ENCODE data around the gene NRSN1.
"Not testable (repeated sequence)": the region's sequence is repeated elsewhere in the genome, so short reads cannot be mapped to it uniquely, and the experiment has no call there.

NRSN1 gene, protein sequence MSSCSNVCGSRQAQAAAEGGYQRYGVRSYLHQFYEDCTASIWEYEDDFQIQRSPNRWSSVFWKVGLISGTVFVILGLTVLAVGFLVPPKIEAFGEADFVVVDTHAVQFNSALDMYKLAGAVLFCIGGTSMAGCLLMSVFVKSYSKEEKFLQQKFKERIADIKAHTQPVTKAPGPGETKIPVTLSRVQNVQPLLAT

DNA sequence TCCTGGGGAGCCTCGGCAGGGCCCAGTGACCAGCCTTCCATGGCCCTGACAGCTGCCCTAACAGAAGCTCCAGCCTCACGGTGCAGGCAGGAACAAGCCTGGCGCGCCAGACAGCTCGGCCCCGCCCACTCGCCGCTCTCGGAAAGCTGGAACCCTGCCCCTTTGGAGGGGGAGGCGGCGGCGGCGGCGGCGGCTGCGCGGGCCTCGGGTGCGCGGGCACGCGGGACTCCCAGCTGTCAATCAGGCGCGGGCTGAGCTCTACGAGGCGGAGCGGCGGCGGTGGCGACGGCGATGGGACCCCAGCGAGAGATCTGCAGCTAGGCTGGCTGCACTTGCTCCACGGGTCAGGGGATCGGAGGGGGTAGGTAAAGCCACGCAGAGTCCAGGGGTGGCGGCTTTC is at the start of gene NRSN1:
Gene NRSN1 (plus strand): TSS at position 236 of the 400 bp plus-strand sequence. CDS start 8,113 bp downstream, outside the sequence.
- DNase-seq, result no peak

- DNase-seq, result no peak
Measured at GRCh38 chr6:24078200-24078599, 47.8 kb upstream of the NRSN1 start.

GRCh38 chr6:24079076-24079475 is 46.9 kb upstream of the NRSN1 start:
- DNase-seq, result no peak

DNA sequence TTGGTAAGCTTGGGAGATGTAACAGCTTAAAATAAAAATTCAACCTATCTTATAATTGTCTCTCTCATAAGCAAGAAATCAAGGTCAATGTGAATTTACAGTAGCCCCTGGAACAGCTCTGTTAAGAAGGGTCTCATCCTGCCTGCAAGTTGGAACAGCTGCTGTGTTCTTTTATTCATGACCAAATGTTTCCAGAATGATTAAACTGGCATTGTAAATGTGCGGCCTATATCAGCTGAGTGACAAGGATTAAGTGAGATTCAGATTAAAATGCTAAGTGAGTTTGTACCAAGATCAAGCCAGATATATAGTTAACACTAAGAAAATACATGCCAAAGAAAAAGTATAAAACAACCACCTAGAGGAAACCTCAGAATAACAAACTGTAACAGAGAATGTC is 45.3 kb upstream of the NRSN1 start:
- DNase-seq, result no peak

GRCh38 chr6:24089736-24090135 is 36.3 kb upstream of the NRSN1 start:
- no peak for DNase-seq

DNA sequence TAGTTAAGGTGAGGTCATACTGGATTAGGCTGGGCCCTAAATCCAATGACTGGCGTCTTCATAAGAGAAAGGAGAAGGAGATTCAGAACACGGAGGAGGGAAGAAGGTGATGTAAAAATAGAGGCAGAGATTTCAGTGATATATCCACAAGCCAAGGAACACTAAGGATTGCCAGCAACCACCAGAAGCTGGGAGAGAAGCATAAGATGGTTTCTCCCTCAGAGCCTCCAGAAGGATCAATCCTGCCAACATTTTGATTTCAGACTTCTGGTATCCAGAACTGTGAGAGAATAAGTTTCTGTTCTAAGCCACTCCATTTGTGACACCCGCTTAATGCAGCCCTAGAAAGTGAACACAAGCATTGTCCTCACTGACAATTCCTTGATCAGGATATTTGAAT is 33.6 kb upstream of the NRSN1 start:
- no peak for DNase-seq

DNA sequence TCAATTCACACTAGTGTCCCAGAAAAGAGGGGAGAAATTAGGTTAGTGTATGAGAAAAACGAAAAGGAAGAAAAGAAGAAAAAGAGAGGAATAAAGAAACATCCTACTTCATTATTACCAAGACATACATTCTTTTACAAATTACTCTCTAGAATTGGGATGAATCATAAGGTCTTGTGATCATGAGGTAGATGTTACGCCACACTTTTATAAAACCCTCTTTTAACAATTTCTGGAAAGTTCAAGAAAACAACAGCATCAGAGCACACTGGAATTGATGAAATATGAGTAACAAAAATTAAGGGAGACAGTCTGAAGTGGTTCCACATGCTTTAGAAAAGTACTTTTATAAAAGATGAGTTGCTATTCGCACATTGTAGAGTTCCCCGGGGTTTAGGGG is 32.6 kb upstream of the NRSN1 start:
- DNase-seq, result no peak

- no peak for DNase-seq
Measured at GRCh38 chr6:24099181-24099580, 26.8 kb upstream of the NRSN1 start.

DNA sequence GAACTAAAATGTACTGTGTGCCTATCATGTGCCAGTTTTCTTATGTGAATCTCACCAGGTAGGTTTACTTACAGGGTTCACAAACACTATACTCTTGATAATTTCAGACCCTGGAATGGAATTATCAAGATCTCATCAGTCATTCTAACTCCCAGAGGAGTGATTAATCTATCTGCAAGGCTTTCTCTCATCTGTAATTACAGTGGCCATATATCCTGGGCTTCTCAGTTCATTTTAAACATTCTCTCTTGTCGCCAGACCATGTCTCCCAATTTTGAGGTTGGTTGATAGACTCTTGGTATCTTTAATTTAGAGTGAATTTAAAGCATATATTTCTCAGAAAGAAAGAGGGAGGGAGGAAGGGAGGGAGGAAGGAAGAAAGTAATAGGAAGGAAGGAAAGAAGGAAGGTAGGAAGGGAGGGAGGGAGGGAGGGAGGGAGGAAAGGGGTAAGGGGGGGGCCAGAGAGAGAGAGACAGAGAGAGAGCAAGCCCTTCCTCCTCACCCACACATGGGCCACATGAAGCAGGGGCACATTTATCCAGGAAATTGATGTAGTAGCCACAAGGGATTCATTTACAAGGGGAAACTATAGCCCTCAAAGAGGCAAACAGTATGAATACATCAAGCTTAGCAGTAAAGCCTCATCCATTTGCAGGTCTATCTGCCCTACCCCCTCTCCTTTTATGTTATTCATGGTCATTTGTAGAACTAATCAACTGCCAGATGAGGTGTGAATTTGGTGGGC is 25.8 kb upstream of the NRSN1 start:
- DNase-seq, result no peak

DNA sequence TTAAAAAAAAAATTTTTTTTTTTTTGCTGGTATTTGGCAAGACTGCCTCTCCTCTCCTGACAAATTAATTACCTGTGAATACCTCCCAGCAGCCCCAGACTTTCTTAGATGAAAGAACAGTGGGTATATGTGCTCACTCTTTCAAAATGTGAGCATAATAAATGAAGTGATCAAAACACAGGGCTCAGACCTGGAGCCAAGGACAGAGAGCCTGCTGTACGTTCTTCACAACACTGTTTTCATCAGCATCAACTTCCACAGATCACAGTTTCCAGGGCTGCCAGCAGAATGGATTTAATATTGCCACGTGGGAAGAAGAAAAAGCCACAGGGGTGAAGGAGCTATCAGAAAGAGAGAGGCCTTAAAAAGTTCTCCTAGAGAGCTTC is 25.3 kb upstream of the NRSN1 start:
- DNase-seq, result no peak

- DNase-seq, result no peak
Measured at GRCh38 chr6:24105191-24105590, 20.8 kb upstream of the NRSN1 start.

GRCh38 chr6:24106291-24106690 is 19.7 kb upstream of the NRSN1 start:
- no peak for DNase-seq

- DNase-seq, result no peak
Measured at GRCh38 chr6:24107294-24107693, 18.7 kb upstream of the NRSN1 start.

DNA sequence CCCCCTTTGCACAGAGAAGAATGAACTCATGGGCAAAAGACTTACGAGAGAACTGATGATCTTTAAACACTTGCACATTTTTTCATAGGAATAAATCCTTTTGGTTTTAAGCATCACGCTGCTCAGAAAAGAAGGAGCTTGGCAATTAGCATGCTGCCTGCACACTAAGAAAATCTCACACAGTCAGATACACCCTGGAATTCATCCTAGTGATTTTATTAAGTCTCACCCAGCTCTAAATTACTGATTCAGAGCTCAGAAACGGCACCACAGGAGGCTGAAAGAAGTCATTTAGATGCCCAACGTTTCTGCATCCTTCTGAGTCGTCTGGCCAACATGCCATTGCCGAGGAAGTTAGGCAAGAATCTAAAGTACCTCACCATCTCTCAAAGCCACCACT is 18.0 kb upstream of the NRSN1 start:
- DNase-seq, result no peak

DNA sequence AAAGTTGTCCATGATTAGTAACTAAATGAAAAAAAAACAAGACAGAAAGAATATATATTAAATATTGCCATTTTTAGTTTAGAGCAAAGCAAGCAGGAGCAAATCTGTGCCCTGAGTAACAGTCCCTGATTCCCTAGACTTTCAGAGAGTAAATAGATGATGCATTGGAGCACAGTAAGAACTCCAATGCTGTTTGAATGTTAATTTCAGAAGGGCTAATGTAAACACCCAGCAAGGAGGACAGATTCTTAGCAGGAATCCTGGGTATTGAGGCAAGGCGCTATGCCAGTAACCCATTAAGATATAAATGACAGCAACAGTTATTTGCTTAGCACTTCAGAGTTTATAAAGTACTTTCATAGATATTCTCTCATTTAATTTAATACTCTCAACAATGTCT is 15.6 kb upstream of the NRSN1 start:
- no peak for DNase-seq

GRCh38 chr6:24113891-24114290 is 12.1 kb upstream of the NRSN1 start:
- DNase-seq, result no peak

DNA sequence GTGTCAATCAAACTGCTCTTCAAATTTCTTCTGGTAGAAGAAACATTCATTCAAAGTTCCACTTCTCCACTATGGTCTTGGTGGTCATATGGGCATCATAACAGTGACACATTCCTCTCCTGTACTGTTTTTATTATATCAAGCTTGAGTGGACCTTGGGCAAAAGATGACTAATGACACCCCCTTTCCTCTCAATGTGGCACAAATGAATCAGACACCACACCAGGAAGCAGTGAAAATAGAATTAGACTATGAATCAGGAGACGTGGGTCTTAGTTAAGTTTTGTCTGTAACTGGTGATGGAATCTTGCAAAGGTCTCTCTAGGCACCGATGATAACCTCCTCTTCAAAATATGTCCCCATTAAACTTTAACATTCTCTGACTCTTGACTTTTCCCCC is 9.0 kb upstream of the NRSN1 start:
- no peak for DNase-seq

DNA sequence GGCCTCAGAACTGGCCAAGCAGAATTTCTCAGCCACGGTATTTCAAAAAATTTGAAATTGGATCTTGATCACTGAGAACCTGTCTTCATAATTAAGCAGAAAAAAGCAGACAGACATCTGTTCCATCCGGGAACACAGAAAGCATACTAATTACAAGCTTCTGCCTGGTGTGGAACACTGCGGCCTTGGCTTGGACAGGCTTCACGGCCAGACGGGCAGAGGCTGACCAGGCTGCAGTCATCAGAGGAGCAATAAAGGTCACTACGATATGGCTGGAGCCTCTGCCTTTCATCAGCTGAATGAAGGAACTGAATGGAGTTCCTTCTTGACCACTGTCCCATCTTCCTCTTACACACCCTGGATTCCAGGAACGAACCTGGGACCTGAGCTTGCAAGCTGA is 3.9 kb upstream of the NRSN1 start:
- DNase-seq, result no peak

GRCh38 chr6:24126586-24127192 is 674 bp downstream of the NRSN1 start:
- DNase-seq, result peak; percentile 1

DNA sequence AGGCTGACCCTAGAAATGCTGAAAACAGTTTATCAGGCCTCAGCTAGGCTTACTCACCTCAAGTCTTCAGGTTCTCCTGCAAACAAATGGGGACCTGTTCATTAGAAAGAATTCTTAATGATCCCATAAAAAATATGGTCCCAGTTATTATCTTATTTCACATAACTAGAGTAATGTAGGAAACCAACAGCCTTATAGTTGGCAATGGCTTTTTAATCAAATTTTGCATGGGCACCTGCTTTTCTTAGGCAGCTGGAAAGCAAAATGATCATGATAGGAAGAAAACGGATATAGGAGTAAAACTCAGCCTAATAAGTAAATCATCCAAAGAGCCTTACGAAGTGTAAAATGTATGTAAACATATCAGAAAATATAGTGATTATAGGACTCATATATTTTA is 1.3 kb downstream of the NRSN1 start:
- DNase-seq, result no peak

- no peak for DNase-seq
Measured at GRCh38 chr6:24131751-24132150, 5.7 kb downstream of the NRSN1 start.

DNA sequence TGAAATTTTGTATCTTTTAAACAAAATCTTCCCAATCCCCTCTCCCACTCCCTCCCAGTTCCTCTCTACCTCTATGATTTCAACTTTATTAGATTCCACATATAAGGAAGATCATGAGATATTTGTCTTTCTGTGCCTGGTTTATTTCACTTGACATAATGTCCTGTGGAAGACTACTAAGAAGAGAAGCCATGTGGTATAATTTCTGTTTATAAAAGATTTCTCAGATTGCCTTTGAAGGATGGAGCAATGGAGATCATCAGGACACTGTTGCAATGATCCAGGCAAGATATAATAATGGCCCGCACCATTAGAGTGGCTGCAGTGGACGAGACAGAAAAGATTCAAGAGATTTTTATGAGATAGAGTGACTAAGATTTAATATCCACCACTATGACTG is 13.1 kb downstream of the NRSN1 start:
- no peak for DNase-seq

- DNase-seq, result no peak
Measured at GRCh38 chr6:24139639-24140038, 13.6 kb downstream of the NRSN1 start.

- no peak for DNase-seq
Measured at GRCh38 chr6:24140591-24140990, 14.6 kb downstream of the NRSN1 start.

DNA sequence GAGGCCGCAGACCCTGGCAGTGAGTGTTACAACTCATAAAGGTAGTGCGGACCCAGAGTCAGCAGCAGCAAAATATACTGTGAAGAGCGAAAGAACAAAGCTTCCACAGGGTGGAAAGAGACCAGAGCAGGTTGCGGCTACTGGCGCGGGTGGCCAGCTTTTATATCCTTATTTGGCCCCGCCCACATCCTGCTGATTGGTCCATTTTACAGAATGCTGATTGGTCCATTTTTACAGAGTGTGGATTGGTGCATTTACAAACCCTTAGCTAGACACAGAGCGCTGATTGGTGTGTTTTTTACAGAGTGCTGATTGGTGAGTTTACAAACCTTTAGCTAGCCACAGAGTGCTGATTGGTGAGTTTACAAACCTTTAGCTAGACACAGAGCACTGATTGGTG is 16.7 kb downstream of the NRSN1 start:
- DNase-seq, result not testable (repeated sequence)

Data from activated CD4-positive, alpha-beta T cell treated with anti-CD3 and anti-CD28 coated beads, Interleukin-2, amount 50 U/mL, for 1 hour (primary cell).